Measurements from ENCODE around the gene FGF4. TPM values are rescaled to one million over a fixed set of nuclear protein-coding genes. Genes with fewer than 3 reads are reported as not detected.

Gene FGF4
- total RNA-seq, 1 experiment from 2014 or later: not detected

Other genes starting within 250 kb of the FGF4 start
- gene CCND1, start 134.2 kb downstream of the FGF4 start, total RNA-seq (2014; rRNA removed; shearing (Covaris generic); ENCODE audit: low replicate concordance): 0.54 and 4.3 TPM in 2 replicates
- gene LTO1, start 100.0 kb downstream of the FGF4 start, total RNA-seq (2014; rRNA removed; shearing (Covaris generic); ENCODE audit: low replicate concordance): 24.2 and 26.2 TPM in 2 replicates
- gene FGF19, start 71.3 kb downstream of the FGF4 start, total RNA-seq (2014; rRNA removed; shearing (Covaris generic); ENCODE audit: low replicate concordance): not detected in 2 replicates
- gene FGF3, start 44.1 kb upstream of the FGF4 start, total RNA-seq (2014; rRNA removed; shearing (Covaris generic); ENCODE audit: low replicate concordance): not detected in 2 replicates

Measured in Karpas-422 (cell line).